ENCODE measurements around the gene C11orf91. TPM values are rescaled to one million over a fixed set of nuclear protein-coding genes. Genes with fewer than 3 reads are reported as not detected.
A peak's percentile ranks its signal among the peaks of the same experiment; 100 is the strongest.
"Not testable (repeated sequence)": the region's sequence is repeated elsewhere in the genome, so short reads cannot be mapped to it uniquely, and the experiment has no call there.

C11orf91 gene
- total RNA-seq, 2 experiments from 2014 or later: not detected

DNA sequence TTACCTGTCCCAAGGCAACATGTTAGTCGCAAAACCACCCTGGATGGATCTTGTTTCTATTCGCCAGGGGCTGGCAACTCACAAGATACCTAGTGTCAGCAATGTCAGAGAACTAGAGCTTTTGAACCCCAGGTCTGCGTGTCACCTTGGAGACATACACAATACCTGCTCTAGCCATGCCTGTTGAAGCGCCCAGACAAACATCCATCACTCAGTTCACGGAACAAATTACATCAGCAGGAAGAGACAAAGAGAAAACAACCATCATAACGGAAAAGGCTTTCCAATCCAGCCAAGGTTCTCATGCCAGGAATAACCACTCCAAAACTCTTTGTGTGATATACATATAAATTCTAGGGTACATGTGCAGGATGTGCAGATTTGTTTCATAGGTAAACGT, 33.4 kb upstream of the C11orf91 start:
- peaks cover 3% of the 10 kb centered on the region; the same call in 1 of the 2 replicates for H4K20me1 ChIP-seq (ENCODE audit: insufficient read depth, low read length)
- no peaks in the 10 kb centered on the region for H3K9me3 ChIP-seq (ENCODE audit: low read length)
- peaks cover 8% of the 10 kb centered on the region; the same call in 1 of the 2 replicates for H3K79me2 ChIP-seq (ENCODE audit: insufficient read depth, low read depth, low read length)
- peak overlapping the region; percentile 11; the same call in 1 of the 2 replicates for H3K4me2 ChIP-seq (ENCODE audit: low read length)
- no peak for TF ChIP-seq CTCF (conservative IDR thresholded peaks at IDR 0.05; ENCODE audit: low read length)
- TF ChIP-seq EZH2phosphoT487 (IDR thresholded peaks at IDR 0.05; ENCODE audit: borderline replicate concordance, low read depth, low read length): no peak
- peaks cover 5% of the 10 kb centered on the region; the same call in 1 of the 2 replicates for H3K36me3 ChIP-seq (ENCODE audit: insufficient read depth, low read length)
- H2AFZ ChIP-seq (ENCODE audit: low read length): no peak overlapping the region
- H3K27ac ChIP-seq (ENCODE audit: low read depth, low read length, poor library complexity, severe bottlenecking): no peak overlapping the region
- H3K9me2 ChIP-seq (ENCODE audit: insufficient read depth, low read length): no peaks in the 10 kb centered on the region
- POLR2A ChIA-PET: interaction anchor here (1.0 kb wide), 1 partner anchor 169 kb away, joined by 3 read pairs; no protein-coding TSS in a partner anchor
- CTCF ChIA-PET (ENCODE audit: unreplicated experiment): no interaction called here
- peaks cover 11% of the 10 kb centered on the region for H3K4me1 ChIP-seq (ENCODE audit: insufficient read depth, low read length, poor library complexity, severe bottlenecking)
- intact Hi-C loops (cut with micrococcal nuclease; ENCODE audit: unreplicated experiment): no loop called here
- no TSS peak for BruUV-seq (replicated peaks)
- H3K4me3 ChIP-seq (ENCODE audit: low read depth, low read length, poor library complexity, severe bottlenecking): no peak overlapping the region
- DNase-seq (ENCODE audit: low spot score): no peak

DNA sequence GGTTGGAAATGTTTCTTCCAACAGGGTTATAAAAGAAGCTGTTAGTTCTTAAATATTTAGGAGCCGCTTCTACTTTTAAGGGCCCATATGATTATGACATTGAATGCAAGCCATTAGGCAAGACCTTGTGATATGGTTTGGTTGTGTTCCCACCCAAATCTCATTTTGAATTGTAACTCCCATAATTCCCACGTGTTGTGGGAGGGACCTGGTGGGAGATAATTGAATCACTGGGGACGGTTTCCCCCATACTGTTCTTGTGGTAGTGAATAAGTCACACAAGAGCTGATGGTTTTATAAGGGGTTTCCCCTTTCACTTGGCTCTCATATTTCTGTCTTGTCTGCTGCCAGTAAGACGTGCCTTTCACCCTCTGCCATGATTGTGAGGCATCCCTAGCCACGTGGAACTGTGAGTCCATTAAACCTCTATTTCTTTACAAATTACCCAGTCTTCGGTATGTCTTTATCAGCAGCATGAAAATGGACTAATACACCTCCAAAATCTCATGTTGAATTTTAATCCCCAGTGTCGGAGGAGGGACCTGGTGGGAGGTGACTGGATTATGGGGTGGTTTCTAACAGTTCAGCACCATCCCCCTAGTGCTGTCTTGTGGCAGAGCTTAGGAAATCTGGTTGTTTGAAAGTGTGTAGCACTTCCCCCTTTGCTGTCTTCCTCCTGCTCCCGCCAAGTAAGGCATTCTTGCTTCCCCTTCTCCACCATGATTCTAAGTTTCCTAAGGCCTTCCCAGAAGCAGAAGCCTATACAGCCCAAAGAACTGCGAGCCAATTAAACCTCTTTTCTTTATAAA, 31.3 kb upstream of the C11orf91 start:
- intact Hi-C loops (cut with micrococcal nuclease; ENCODE audit: unreplicated experiment): no loop called here
- Histone ChIP-seq H3K27ac (ENCODE audit: low read depth, low read length, poor library complexity, severe bottlenecking) (no peak overlapping the region), H2AFZ (ENCODE audit: low read length) (no peak overlapping the region), H3K4me2 (ENCODE audit: low read length) (no peak overlapping the region), H3K79me2 (ENCODE audit: insufficient read depth, low read depth, low read length) (peaks cover 8% of the 10 kb centered on the region; the same call in 1 of the 2 replicates), H3K4me1 (ENCODE audit: insufficient read depth, low read length, poor library complexity, severe bottlenecking) (peaks cover 11% of the 10 kb centered on the region), H3K36me3 (ENCODE audit: insufficient read depth, low read length) (peaks cover 5% of the 10 kb centered on the region; the same call in 1 of the 2 replicates), H3K9me2 (ENCODE audit: insufficient read depth, low read length) (no peaks in the 10 kb centered on the region), H3K9me3 (ENCODE audit: low read length) (no peaks in the 10 kb centered on the region), H4K20me1 (ENCODE audit: insufficient read depth, low read length) (peaks cover 3% of the 10 kb centered on the region; the same call in 1 of the 2 replicates), H3K4me3 (ENCODE audit: low read depth, low read length, poor library complexity, severe bottlenecking) (no peak overlapping the region)
- ChIA-PET POLR2A (no interaction called here), CTCF (ENCODE audit: unreplicated experiment) (no interaction called here)
- TF ChIP-seq EZH2phosphoT487 (IDR thresholded peaks at IDR 0.05; ENCODE audit: borderline replicate concordance, low read depth, low read length) (no peak), CTCF (conservative IDR thresholded peaks at IDR 0.05; ENCODE audit: low read length) (no peak)
- DNase-seq (ENCODE audit: low spot score): no peak
- BruUV-seq (replicated peaks): no TSS peak

DNA sequence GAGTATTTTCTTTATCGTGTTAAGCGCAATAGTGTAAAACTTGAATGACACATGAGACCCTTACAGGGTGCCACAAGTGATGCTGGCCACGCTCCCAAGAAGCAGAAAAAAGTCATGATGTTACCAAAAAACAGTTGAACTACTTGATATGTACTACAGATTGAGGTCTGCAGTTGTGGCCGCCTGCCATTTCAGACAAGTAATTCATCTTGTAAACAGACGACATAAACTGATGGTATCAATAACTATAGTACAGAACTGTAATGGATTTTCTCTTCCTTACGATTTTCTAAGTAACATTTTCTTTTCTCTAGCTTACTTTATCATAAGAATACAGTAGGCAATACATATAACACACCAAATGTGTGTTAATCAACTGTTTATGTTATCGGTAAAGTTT, 30.1 kb upstream of the C11orf91 start:
- no TSS peak for BruUV-seq (replicated peaks)
- DNase-seq (ENCODE audit: low spot score): no peak
- H2AFZ ChIP-seq (ENCODE audit: low read length): no peak overlapping the region
- H3K79me2 ChIP-seq (ENCODE audit: insufficient read depth, low read depth, low read length): peaks cover 8% of the 10 kb centered on the region; the same call in 1 of the 2 replicates
- H3K4me2 ChIP-seq (ENCODE audit: low read length): no peak overlapping the region
- no peaks in the 10 kb centered on the region for H3K9me3 ChIP-seq (ENCODE audit: low read length)
- no peak overlapping the region for H3K4me3 ChIP-seq (ENCODE audit: low read depth, low read length, poor library complexity, severe bottlenecking)
- H3K27ac ChIP-seq (ENCODE audit: low read depth, low read length, poor library complexity, severe bottlenecking): no peak overlapping the region
- no peak for TF ChIP-seq EZH2phosphoT487 (IDR thresholded peaks at IDR 0.05; ENCODE audit: borderline replicate concordance, low read depth, low read length)
- no peak for TF ChIP-seq CTCF (conservative IDR thresholded peaks at IDR 0.05; ENCODE audit: low read length)
- no peaks in the 10 kb centered on the region for H3K9me2 ChIP-seq (ENCODE audit: insufficient read depth, low read length)
- H4K20me1 ChIP-seq (ENCODE audit: insufficient read depth, low read length): peaks cover 3% of the 10 kb centered on the region; the same call in 1 of the 2 replicates
- POLR2A ChIA-PET: no interaction called here
- H3K4me1 ChIP-seq (ENCODE audit: insufficient read depth, low read length, poor library complexity, severe bottlenecking): peaks cover 11% of the 10 kb centered on the region
- intact Hi-C loops (cut with micrococcal nuclease; ENCODE audit: unreplicated experiment): no loop called here
- H3K36me3 ChIP-seq (ENCODE audit: insufficient read depth, low read length): peaks cover 5% of the 10 kb centered on the region; the same call in 1 of the 2 replicates
- CTCF ChIA-PET (ENCODE audit: unreplicated experiment): no interaction called here

DNA sequence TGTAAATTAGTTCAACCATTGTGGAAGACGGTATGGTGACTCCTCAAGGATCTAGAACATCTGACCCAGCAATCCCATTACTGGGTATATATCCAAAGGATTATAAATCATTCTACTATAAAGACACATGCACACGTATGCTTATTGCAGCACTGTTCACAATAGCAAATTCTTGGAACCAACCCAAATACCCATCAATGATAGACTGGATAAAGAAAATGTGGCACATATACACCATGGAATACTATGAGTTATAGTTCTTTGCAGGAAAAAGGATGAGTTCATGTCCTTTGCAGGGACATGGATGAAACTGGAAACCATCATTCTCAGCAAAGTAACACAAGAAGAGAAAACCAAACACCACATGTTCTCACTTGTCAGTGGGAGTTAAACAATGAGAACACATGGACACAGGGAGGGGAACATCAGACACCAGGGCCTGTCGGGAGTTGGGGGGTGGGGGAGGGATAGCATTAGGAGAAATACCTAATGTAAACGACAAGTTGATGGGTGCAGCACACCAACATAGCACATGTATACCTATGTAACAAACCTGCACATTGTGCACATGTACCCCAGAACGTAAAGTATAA, 28.5 kb upstream of the C11orf91 start:
- H3K27ac ChIP-seq (ENCODE audit: low read depth, low read length, poor library complexity, severe bottlenecking); H2AFZ ChIP-seq (ENCODE audit: low read length); H3K4me1 ChIP-seq (ENCODE audit: insufficient read depth, low read length, poor library complexity, severe bottlenecking); H3K4me2 ChIP-seq (ENCODE audit: low read length); BruUV-seq (replicated peaks); intact Hi-C loops (cut with micrococcal nuclease; ENCODE audit: unreplicated experiment); H4K20me1 ChIP-seq (ENCODE audit: insufficient read depth, low read length); CTCF ChIA-PET (ENCODE audit: unreplicated experiment); H3K36me3 ChIP-seq (ENCODE audit: insufficient read depth, low read length); POLR2A ChIA-PET; H3K4me3 ChIP-seq (ENCODE audit: low read depth, low read length, poor library complexity, severe bottlenecking); H3K9me3 ChIP-seq (ENCODE audit: low read length); H3K9me2 ChIP-seq (ENCODE audit: insufficient read depth, low read length); DNase-seq (ENCODE audit: low spot score); H3K79me2 ChIP-seq (ENCODE audit: insufficient read depth, low read depth, low read length): not testable (repeated sequence)
